PC-3 (cell line): ENCODE results near the gene COX6A2.

Experiments
- EZH2phosphoT487 ChIP-seq: fragments of 300-600 bp; sonication (generic); IDR thresholded peaks from 2 replicates; pipeline ENCODE4 v1.6.1; 2018; ENCODE audit warnings: mild to moderate bottlenecking, antibody characterized with exemption, low read length, borderline replicate concordance
- TF ChIP-seq, protein P1 (sequence below): fragments of 300-600 bp; sonication (generic); conservative IDR thresholded peaks from 2 replicates; pipeline ENCODE4 v1.5.1; 2017; ENCODE audit warnings: antibody characterized with exemption, low read depth, mild to moderate bottlenecking, low read length

DNA sequence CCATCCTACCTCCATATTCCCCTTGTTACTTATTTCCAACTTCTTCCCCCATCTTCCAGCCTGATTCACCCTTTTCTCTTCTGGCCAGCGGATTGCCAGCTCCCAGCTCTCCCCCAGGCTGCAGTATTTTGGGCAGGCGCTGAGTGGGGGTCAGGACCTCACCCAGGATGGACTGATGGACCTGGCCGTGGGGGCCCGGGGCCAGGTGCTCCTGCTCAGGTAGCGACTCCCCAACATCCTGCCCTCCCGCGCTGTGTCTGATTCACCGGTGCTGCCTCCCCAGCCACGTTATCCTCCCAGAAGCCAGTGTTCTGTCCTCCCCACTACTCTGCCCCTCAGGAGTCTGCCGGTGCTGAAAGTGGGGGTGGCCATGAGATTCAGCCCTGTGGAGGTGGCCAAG lies 15.4 kb downstream of the COX6A2 start:
- TF ChIP-seq, protein P1, sequence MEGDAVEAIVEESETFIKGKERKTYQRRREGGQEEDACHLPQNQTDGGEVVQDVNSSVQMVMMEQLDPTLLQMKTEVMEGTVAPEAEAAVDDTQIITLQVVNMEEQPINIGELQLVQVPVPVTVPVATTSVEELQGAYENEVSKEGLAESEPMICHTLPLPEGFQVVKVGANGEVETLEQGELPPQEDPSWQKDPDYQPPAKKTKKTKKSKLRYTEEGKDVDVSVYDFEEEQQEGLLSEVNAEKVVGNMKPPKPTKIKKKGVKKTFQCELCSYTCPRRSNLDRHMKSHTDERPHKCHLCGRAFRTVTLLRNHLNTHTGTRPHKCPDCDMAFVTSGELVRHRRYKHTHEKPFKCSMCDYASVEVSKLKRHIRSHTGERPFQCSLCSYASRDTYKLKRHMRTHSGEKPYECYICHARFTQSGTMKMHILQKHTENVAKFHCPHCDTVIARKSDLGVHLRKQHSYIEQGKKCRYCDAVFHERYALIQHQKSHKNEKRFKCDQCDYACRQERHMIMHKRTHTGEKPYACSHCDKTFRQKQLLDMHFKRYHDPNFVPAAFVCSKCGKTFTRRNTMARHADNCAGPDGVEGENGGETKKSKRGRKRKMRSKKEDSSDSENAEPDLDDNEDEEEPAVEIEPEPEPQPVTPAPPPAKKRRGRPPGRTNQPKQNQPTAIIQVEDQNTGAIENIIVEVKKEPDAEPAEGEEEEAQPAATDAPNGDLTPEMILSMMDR = no peak
- TF ChIP-seq EZH2phosphoT487 = no peak
